Activated T-cell treated with anti-CD3 and anti-CD28 coated beads for 1 hour (primary cell): ENCODE measurements around the gene EPB42.
"Not testable (repeated sequence)": the region's sequence is repeated elsewhere in the genome, so short reads cannot be mapped to it uniquely, and the experiment has no call there.

Experiments
- DNase-seq: peaks from one replicate; pipeline ENCODE4 v3.0.0-alpha.2; 2020; ENCODE audit warnings: low read depth

EPB42 gene

DNA sequence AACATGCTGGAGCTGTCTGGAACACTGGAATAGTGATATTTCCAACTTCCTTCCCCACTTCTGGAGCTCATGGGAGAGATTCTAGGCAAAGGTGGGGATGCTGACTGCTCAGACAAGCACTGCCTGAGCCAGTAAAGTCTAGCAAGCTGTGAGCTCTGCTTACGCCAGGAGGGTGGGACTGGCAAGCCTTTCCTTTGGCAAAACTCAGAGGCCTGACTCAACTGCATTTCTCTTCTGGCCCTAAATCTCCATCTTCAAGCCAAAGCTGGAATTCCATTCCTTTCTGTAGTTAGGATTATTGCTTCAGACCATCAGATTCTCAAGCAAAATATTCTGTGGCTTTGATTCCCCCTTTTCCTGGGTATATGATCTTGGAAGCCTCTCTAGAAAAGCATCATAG lies 20.3 kb upstream of the EPB42 start:
- no peak for DNase-seq

DNA sequence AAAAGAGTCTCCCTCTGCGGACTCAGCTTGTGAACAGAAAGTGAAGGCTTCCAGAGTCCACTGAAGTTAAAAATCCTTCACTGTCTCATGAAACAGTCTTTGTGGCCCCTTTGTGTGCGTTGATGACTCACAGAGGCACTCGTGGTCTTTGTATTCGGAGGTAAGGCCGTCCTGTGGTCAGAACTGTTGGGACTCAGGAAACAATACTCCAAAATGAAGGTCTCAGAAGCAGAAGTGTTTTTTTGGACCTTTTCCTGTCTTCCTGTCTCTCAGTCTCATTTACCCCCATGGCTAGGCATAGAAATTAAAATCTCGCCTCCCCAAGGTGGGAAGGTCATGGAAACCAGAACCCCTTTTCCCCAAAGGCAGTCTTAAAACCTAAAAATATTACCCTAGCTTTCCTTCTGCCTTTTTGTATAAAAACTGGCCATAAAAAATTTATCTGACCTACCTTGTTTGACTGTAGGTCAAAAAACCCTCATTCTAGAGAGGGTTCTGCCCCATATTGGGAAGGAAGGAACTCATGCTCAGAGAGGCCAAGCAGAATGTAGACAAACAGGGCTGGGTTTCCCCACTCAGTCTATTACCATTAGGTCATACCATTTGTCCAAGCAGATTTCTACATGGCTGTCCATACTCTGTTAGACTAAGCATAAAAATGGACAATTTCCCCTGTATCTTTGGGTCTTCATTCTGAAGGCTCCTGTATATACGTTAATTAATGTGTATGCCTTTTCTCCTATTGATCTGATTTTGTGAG lies 19.1 kb upstream of the EPB42 start:
- no peak for DNase-seq

DNA sequence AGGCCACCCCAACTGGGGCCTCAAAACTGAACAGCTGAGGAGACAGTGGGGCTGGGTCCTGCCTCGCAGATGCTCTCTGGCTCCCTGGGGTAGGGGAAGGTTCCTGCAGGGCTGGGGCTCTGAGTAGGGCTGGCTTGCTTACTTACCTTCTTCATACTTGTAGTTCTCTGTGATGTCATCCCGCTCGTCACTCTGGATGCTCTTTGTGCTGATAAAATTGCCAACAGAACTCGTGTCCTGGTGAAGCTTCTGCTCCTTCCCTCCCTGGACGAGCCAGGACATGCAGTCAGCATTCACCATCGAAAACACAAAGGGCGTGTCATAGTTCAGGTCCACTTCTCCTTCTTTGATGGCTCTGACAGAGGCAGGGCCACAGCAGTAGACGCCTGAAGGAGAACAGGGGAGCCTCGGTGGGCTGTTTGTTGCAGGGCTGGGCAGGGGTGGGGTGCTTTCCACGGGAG lies 17.9 kb upstream of the EPB42 start:
- no peak for DNase-seq

DNA sequence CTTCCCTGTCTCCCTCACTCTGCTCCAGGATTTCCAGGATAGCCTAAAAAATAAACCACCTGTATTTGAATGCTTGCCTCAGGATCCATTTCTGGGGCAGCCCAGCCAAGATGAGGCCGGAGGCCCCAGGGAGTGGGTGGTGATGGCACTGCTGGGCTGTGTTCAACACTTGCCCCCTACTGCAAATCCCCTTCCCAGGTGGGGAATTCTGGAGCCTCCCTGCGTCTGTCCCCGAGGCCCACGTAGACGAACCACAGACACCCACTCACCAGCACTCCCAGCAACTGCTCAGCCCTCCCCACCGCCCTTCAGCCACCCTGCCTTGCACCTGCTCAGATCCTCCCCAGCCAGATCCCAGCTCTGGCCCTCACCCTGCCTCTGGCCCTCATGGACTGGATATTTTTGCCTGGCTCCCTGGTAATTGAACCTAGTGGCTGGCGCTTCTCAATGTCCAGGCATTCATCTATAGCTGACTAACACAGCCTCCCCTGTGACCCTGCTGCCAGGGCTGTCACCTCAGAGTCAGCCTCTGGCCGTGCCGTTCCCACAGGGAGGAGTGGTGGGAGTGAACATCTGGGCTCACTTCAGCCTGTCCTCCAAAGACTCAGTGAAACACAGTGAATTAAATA lies 17.1 kb upstream of the EPB42 start:
- DNase-seq: no peak

DNA sequence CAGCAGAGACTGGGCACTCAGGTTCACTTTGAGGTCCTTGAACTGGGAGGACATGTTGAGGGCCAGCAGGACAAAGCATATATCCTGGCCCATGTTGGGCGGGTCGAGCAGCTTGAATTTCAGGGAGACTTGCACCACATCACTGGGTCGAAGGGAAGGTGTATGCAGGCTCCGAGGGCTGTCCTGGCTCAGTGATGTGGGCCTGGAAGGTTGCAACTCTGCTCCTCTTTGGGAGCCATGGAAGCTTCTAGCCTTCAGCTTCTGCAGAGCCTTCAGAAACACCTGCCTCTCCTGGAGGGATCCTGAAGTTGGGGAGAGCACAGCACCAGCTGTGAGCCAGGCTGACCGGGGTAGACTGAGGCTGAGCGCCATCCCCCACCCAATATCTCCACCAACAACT lies 14.7 kb upstream of the EPB42 start:
- DNase-seq: no peak

DNA sequence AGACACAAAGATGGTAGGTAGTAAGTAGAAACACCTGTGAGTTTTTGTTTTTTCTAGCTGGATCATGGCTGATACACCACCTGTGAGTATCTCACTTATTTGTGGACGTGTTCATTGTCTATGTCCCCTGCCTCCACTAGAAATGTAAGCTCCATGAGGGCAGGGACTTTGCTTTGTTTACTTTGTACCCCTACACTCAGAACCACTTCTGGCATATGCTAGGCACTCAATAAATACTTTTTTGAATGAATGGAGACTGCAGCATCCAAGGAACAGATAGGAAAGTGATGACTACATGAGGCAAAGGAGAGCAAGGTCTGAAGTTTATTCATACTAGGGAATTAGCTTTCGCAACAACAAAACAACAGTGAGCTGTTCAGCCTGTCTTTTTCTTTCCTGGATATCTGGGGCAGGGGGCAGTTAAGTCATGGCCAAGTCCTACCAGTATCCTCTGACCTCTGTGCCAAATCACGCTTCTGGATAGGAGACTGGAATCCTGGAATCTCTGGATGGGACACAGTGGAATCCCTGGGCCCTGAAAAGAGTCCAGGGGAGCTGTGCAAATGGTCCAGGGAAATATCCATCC lies 11.6 kb upstream of the EPB42 start:
- DNase-seq: no peak

DNA sequence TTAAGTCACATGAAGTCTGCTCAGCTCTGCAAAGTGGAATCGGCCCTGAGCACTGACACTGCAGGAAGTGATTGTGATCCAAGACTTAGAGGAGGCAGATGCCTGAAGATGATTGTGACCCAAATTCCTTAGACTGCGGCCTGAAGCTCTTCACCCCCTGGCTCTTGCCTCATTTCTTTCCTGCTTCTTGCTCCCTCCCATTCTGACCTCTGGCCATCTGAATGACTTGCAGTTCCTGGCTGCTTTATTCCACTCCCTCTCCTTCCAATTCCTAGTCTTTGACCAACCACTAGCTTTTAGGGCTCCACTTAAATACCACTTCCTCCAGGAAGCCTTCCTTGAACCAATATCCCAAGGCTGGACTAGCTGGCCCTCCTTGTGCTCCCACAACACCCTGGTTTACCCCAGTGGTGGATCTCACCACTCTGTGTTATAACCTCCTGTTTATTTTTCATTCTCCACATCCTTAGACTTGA lies 9.9 kb upstream of the EPB42 start:
- DNase-seq: no peak

DNA sequence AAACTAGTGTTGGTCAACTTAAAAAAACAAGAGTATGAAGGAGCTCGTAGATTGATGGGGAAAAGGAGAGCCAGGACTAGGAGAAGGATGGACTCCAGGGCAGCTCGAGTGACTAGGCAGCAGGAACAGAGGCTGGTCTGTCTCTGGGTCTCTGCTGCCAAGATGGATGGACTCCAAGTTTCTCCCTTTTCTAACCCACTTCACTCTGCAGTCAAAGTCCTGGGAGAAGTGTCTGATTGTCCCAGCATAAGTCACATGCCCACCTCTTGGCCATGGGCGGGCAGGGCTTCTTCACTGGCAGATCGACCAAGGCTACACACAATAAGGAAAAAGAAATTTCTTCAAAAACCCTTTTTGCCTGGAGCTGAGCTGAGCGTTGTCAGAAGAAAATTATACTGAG lies 9.2 kb upstream of the EPB42 start:
- DNase-seq: no peak

DNA sequence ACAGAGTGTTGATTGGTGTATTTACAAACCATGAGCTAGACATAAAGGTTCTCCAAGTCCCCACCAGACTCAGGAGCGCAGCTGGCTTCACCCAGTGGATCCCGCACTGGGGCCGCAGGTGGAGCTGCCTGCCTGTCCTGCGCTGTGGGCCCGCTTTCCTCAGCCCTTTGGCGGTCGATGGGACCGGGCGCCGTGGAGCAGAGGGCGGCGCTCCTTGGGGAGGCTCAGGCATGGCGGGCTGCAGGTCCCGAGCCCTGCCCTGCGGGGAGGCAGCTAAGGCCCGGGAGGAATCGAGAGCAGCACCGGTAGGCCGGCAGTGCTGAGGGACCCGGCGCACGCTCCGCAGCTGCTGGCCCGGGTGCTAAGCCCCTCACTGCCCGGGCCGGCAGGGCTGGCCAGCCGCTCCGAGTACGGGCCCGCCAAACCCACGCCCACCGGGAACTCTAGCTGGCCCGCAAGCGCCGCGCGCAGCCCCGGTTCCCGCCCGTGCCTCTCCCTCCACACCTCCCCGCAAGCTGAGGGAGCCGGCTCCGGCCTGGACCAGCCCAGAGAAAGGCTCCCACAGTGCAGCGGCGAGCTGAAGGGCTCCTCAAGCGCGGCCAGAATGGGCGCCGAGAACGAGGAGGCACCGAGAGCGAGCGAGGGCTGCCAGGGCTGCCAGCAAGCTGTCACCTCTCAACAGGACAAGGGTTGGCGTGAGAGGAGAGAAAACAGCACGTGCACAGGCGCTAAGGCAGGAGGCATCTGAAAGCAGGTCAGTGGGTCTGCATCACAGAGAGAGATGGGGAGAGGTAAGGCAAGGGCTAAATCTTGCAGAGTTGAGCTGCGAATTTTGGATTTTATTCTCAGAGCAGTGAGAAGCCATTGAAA lies 5.9 kb upstream of the EPB42 start:
- no peak for DNase-seq

DNA sequence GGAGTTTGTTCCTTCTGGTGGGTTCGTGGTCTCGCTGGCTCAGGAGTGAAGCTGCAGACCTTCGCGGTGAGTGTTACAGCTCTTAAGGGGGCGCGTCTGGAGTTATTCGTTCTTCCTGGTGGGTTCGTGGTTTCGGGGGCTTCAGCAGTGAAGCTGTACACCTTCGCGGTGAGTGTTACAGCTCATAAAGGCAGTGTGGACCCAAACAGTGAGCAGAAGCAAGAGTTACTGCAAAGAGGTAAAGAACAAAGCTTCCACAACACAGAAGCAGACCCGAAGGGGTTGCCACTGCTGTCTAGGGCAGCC lies 5.1 kb upstream of the EPB42 start:
- DNase-seq: not testable (repeated sequence)

DNA sequence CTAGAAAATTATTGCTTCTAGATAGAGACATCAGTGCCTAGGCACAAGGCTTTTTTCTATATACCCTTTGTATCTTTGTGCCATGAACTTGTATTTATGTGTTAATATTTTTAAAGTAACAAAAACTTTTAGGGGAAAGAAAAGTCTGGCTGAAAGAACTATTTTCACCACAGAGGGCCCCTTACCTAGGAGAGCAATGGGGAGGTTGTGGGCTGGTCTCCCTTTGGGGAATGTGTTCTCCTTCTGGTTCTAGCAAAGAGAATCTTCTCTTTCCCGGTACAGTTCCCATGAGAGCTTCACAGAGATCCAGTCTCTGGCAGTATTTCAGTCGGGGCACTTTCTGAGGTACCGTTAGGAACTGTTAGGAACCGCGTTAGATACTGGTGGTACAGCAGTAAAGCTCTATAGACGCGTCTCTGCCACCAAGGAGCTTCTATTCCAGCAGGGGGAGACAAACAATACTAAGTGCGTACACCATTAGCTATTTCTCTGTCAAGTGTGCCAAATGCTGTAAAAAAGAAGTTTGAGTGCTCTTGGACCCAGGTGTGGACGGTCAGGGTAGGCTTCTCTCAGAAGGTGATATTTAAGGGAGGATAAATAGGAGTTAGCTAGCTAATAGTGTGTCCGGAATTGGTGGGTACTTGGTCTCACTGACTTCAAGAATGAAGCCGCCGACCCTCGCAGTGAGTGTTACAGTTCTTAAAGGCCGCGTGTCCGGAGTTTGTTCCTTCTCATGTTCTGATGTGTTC lies 4.6 kb upstream of the EPB42 start:
- DNase-seq: peak; percentile 3

DNA sequence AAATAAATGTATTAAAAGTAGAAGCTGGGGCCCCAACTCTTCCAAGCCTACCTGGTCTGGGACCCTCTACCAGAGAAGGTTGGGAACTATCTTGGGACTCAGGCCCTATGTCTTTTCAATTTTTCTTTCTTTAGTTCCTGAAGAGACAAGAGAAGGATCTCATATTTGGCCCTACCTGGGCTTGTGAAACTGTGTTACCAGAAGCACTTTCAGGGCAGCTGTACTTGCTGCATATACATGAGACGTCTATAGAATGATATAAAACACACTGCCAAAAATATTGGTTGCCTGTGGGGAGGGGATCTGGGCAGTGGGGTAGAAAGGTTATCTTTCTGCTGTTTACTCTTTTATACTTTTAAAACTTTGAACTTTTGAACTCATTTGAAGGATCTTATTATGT lies 604 bp upstream of the EPB42 start:
- no peak for DNase-seq

DNA sequence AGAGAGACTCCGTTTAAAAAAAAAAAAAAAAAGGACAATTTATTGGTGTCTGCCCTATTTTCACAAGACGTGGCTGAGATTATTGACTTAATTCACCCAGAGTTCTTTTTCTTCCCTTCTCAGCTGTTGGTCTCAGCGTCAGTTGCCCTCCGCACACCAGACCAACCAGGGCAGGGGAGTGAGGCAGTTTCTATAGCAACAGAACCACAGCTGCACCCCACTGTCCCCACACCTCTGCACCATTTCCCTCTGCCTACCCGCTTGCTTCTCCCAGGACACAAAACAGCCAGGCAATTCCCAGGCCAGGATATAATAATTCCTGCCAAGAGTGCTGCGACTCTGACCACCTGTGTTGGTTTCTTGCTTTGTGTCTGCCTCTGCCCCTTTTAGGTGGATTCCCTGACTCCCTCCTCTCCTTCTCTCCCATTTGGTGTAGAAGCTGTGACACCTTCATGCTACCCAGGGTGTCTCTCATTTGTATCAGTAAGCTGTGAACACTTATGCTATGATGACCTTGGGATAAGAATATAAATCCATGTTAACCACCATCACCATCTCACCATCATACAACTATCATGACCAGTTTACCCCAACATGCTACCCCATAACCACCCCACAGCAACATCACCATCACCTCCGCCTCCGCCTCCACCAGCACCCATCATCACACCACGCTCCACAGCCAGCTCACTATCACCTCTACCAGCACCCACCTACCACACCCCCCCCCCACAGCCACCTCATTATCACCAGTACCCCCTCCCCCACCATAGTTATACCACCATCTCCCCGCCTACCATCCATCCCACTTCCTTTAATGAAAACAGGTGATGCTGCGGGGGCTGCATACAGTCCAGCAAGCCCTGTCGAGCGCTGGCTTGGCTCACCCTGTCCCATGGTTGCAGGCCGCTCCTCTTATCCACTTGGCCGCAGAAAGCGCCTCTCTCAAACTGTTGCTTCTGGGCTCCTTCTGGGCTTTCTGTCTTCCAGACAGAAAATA lies 589 bp downstream of the EPB42 start:
- DNase-seq: no peak

DNA sequence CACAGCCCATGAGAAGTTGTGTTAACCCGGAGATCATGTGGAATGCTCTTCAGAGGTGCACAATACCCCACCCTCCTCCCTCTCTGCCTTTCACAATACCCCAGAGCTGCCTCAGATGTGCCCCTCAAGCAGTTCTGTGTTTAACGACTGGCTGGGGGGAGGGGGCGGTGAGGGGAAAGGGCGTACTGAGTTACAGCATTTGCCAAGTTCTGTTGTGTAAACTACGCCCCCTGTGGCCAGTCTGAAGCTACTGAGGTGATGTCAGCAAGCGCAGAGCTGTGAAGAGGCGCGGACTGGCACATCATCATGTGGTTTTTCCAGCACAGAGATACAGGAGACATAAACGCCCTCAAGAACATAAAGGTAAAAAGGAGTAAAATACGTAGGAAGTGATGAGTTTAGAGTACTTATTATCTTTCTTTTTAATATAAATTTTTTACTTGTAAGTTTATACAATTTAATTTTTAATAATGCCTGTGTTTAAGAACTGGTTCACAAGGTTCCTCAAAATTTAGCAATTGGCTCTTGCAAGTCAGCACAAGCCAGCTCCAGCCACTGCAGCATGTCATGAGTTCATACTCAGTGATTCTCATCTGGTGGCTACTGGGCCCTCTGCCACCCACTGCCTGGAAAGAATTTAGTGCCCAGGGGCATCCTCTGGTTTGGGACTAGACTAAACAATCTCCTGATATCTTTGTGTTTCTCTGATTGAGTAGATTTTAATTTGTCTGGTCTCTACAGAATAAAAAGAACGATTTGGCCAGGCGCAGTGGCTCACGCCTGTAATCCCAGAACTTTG lies 1.7 kb downstream of the EPB42 start:
- DNase-seq: no peak

DNA sequence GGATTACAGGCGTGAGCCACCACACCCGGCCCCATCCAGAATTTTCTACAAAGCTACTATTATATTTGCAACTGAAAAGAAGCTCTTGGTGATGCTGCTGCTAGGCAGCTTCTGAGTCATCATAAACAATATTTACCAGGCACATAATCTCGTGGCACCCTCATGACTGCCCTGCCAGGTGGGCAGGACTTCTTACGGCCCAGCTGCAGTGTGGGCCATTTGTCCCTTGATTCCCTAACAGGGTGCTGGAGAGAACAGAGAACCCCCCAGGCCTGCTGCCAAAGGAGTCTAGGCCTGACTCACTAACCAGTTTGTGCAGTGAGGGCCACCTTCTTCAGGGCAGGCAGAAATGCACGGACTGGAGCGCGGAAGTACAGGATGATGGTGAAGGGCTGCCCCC lies 4.9 kb downstream of the EPB42 start:
- DNase-seq: no peak

DNA sequence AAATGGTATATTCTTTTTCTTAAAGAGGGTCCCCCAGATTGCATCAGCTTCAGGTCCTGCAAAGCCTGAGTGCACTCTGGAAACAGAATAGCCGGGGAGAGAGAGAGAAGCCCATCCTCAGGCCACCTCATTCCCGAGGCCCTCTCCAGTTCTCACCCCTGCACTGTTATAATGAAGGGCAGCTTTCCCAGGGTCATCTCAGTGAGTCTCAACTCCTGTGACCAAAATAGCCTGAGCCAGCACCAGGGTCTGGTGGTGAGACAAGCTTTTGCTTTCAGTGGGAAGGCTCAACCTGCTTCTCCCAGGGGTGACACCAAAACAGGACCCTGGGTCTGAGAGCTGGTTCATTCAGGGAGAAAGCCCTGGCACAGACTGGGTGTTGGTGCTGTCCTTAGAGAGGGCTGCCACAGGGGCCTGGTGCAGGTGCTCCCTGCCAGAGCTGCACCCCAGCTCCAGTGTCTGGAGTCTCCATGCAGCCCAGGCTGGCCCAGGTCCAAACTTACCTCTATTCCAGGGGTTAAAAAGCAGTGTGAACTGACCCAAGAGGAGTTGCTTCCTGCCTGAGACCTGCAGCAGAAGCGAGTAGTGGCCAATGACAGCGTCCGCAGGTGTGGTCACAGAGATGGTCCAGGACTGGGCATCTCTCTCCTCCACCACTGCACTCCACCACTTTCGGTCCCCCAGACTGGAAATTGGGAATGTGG lies 6.1 kb downstream of the EPB42 start:
- DNase-seq: no peak

DNA sequence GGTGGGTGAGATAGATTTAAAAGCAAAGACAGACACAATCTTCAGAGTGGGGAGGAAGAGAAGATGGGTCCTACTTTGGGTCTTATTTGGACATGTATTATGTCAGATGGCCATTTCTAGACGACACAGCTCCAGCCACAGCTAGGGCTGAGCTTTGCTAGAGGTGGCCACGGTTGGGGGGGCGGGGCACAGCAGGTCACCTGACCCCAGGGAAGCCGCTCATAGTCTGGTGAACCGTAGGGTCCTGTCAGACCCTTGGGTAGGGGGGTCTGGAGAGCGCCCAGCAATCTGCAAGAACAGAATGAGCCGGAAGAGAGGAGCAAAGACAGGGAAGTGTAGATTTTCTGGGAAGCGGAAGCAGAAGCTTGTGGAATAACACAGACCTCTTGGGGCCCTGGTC lies 6.6 kb downstream of the EPB42 start:
- no peak for DNase-seq

DNA sequence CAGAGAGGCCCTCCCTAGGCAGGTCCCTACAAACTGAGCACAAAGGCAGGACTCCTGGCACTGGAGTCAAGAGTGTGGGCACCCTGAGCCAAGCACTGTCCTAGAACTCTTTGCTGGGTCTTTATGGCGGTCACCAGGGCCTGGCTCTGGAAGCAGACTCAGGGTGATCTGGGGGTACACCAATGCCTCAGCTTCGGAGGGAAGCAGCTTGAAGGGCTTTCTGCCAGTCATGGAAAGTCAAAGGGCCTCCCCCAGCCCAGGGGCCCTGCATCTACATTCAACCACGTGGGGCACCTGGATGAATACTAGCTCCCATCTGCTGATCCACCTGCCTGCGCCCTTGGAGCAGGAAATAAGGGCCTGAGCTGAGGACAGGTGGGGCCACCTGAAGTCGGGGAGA lies 7.4 kb downstream of the EPB42 start:
- DNase-seq: no peak

DNA sequence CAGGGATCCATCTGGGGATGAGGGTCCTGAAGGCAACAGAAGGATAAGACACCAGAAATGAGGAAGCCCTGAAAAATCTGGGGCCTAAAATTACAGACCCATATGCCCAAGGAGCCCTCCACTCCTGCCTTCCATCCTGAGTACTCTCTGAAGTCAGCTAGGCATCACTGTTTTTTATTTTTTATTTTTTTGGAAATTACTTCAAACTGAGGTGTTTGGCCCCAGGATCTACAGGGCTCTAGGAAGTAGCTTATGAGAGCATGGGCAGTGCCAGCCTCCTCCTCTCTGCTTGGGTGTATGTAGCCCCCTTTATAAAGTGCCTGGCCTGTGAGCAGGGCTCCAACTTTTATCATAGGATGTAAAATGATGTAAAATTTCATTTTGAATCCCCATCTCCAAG lies 7.9 kb downstream of the EPB42 start:
- no peak for DNase-seq
